Measurements from ENCODE around the gene ACSS2.

The ACSS2 gene

DNA sequence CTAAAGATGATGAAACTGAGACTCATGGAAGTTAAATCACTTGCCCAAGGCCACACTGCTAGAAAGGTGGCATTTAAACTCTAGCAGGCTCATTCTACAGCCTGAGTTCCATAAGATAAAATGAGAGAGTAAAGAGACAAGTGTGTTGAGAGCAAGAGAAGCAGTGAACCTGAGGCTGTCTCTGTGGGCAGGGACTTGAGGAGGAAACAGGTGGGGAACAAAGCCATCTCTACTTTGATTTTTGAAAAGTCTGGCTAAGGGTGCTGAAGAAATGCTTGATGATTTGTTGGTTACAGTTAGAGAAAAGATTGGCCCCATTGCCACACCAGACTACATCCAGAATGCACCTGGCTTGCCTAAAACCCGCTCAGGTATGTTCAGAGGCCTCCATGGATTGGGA is 50.2 kb downstream of the ACSS2 start:
- no peak overlapping the region for H3K4me3 ChIP-seq (ENCODE audit: low read depth, low read length)
- TF ChIP-seq, protein P1, sequence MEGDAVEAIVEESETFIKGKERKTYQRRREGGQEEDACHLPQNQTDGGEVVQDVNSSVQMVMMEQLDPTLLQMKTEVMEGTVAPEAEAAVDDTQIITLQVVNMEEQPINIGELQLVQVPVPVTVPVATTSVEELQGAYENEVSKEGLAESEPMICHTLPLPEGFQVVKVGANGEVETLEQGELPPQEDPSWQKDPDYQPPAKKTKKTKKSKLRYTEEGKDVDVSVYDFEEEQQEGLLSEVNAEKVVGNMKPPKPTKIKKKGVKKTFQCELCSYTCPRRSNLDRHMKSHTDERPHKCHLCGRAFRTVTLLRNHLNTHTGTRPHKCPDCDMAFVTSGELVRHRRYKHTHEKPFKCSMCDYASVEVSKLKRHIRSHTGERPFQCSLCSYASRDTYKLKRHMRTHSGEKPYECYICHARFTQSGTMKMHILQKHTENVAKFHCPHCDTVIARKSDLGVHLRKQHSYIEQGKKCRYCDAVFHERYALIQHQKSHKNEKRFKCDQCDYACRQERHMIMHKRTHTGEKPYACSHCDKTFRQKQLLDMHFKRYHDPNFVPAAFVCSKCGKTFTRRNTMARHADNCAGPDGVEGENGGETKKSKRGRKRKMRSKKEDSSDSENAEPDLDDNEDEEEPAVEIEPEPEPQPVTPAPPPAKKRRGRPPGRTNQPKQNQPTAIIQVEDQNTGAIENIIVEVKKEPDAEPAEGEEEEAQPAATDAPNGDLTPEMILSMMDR (IDR thresholded peaks at IDR 0.05; ENCODE audit: low read depth, low read length), result no peak

GRCh38 chr20:34927736-34928135 is 51.3 kb downstream of the ACSS2 start:
- TF ChIP-seq, protein P1 (IDR thresholded peaks at IDR 0.05; ENCODE audit: low read depth, low read length), result no peak
- no peak overlapping the region for H3K4me3 ChIP-seq (ENCODE audit: low read depth, low read length)

- TF ChIP-seq, protein P1 (IDR thresholded peaks at IDR 0.05; ENCODE audit: low read depth, low read length), result no peak
- H3K4me3 ChIP-seq (ENCODE audit: low read depth, low read length), result no peak overlapping the region
Observed at GRCh38 chr20:34928411-34928810, 52.0 kb downstream of the ACSS2 start.

- H3K4me3 ChIP-seq (ENCODE audit: low read depth, low read length), result no peak overlapping the region
- TF ChIP-seq, protein P1 (IDR thresholded peaks at IDR 0.05; ENCODE audit: low read depth, low read length), result no peak
Observed at GRCh38 chr20:34931771-34932170, 55.4 kb downstream of the ACSS2 start.

DNA sequence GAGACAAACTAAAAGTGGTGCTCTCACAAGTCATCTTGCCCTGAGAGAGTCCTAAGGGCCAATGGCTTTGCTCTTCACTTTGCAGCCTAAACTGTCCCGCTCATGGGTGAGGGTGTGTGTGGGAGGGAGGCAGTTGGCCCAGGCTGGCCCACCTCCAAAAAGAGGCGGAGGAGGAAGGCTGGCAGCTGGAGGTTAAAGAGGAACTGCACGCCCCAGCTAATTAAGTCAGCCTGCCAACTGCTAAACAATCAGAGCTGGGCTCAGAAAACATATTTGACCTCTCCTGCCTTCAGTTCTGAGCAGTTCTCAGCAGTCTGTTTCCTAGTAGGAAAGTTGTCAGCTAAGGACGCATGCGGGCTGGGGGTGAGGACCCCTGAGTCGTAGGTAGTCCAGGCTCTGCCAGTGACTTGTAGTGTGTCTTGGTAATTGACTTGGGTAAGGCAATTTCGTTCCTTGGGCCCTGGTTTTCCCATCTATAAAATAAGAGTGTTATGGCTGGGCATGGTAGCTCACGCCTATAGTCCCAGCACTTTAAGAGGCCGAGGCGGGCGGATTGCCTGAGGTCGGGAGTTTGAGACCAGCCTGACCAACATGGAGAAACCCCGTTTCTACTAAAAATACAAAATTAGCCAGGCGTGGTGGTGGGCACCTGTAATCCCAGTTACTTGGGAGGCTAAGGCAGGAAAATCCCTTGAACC is 62.2 kb downstream of the ACSS2 start:
- TF ChIP-seq, protein P1 (IDR thresholded peaks at IDR 0.05; ENCODE audit: low read depth, low read length), result no peak

GRCh38 chr20:34940081-34940481 is 63.7 kb downstream of the ACSS2 start:
- TF ChIP-seq, protein P1 (IDR thresholded peaks at IDR 0.05; ENCODE audit: low read depth, low read length), result no peak

More for the DNA sequence above, 62.2 kb downstream of the ACSS2 start:
- H3K4me3 ChIP-seq (ENCODE audit: low read depth, low read length), result no peak overlapping the region

GRCh38 chr20:34941226-34941625 is 64.8 kb downstream of the ACSS2 start:
- TF ChIP-seq, protein P1 (IDR thresholded peaks at IDR 0.05; ENCODE audit: low read depth, low read length), result no peak
- no peak overlapping the region for H3K4me3 ChIP-seq (ENCODE audit: low read depth, low read length)

More at GRCh38 chr20:34940081-34940481, 63.7 kb downstream of the ACSS2 start:
- H3K4me3 ChIP-seq (ENCODE audit: low read depth, low read length), result no peak overlapping the region

Measured in WI38 (cell line).